Measurements from ENCODE around the gene SLC30A9. TPM values are rescaled to one million over a fixed set of nuclear protein-coding genes. Genes with fewer than 3 reads are reported as not detected.

Gene SLC30A9
- total RNA-seq, 1 experiment from 2014 or later: 55.5 TPM

GRCh38 chr4:42136371-42136770 is 146.0 kb downstream of the SLC30A9 start:
- H3K4me3 ChIP-seq (ENCODE audit: insufficient read depth, low read depth, low read length): no peak overlapping the region
- DNase-seq: peak; percentile 39
- H3K27me3 ChIP-seq (ENCODE audit: control insufficient read depth, insufficient read depth, low read length): no peaks in the 10 kb centered on the region
- H3K36me3 ChIP-seq (replicated peaks; ENCODE audit: control insufficient read depth, insufficient read depth, low read length): no peaks in the 10 kb centered on the region; the same call in 1 of the 2 replicates

Other genes with a start within 250 kb of the SLC30A9 start
- gene PHOX2B, start 241.8 kb upstream of the SLC30A9 start, total RNA-seq (2014; rRNA removed; shearing (Covaris generic)): not detected in 2 replicates
- gene TMEM33, start 55.1 kb upstream of the SLC30A9 start, total RNA-seq (2014; rRNA removed; shearing (Covaris generic)): 42.7 and 61.7 TPM in 2 replicates
- 0.14 and 0.37 TPM in 2 replicates for gene DCAF4L1, start 8.8 kb upstream of the SLC30A9 start, total RNA-seq (2014; rRNA removed; shearing (Covaris generic))
- 5.2 and 8.8 TPM in 2 replicates for gene BEND4, start 162.1 kb downstream of the SLC30A9 start, total RNA-seq (2014; rRNA removed; shearing (Covaris generic))

Data from H7 (cell line).